Measurements from ENCODE around the gene CCL21.

GRCh38 chr9:34707130-34707529 lies 2.8 kb downstream of the CCL21 start:
- TF ChIP-seq ZBTB10 (tag by site-specific recombination; IDR thresholded peaks at IDR 0.05) (no peak), PRDM4 (tag by site-specific recombination; IDR thresholded peaks at IDR 0.05) (no peak), ZNF133 (tag by site-specific recombination; IDR thresholded peaks at IDR 0.05) (no peak), PRDM10 (tag by site-specific recombination; IDR thresholded peaks at IDR 0.05) (no peak), CTCF (tag by site-specific recombination; IDR thresholded peaks at IDR 0.05) (no peak), ZBTB48 (tag by site-specific recombination; IDR thresholded peaks at IDR 0.05) (no peak), ZNF629 (tag by site-specific recombination; IDR thresholded peaks at IDR 0.05) (no peak), ZSCAN30 (tag by site-specific recombination; IDR thresholded peaks at IDR 0.05) (no peak), ZNF211 (tag by site-specific recombination; IDR thresholded peaks at IDR 0.05; ENCODE audit: low read depth) (no peak), ZNF449 (tag by site-specific recombination; IDR thresholded peaks at IDR 0.05) (no peak), PRDM6 (tag by site-specific recombination; IDR thresholded peaks at IDR 0.05) (no peak), HOXA7 (CRISPR knock-in tag; IDR thresholded peaks at IDR 0.05; ENCODE audit: borderline replicate concordance) (no peak), PRDM2 (tag by site-specific recombination; IDR thresholded peaks at IDR 0.05; ENCODE audit: borderline replicate concordance) (no peak), KLF16 (tag by site-specific recombination; IDR thresholded peaks at IDR 0.05) (no peak)
